ENCODE measurements around the gene RANBP3.

The RANBP3 gene

DNA sequence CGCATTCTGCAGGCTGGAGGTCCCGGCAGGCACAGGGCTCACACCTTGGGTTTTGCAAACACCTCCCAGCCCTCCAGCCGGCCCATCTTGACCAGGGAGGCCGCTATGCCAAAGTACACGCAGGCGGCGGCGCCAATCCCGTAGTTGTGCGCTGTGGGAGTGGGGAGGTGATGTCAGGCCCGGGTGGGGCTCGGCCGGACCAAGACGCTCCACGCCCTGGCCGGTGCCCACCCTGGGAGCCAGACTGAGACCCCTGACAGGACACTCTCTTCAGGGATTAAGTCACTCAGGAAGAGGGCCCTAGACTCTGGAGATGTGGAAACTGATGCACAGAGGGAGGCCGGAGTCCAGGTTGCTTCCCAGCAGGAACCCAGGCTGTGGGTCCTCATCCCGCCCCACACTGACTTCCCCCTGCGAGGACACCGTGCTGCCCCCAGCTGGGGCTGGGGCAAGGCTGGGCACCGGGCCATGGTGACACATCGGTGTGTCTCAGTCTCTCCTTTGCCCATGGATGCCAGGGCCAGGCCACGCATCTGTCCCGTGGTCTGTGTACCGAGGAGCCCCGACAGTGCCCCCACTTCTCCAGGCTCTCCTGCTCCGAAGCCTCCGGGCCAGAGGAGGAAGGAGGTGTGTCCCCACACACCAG is 83.1 kb downstream of the RANBP3 start:
- H3K4me3 Mint-ChIP-seq, result no peak overlapping the region
- no peaks in the 10 kb centered on the region for H3K4me1 Mint-ChIP-seq
- peaks cover 3% of the 10 kb centered on the region for H3K27me3 Mint-ChIP-seq (ENCODE audit: low read depth)
- H3K36me3 Mint-ChIP-seq (ENCODE audit: low read depth), result peaks cover 3% of the 10 kb centered on the region
- TF ChIP-seq, protein P1, sequence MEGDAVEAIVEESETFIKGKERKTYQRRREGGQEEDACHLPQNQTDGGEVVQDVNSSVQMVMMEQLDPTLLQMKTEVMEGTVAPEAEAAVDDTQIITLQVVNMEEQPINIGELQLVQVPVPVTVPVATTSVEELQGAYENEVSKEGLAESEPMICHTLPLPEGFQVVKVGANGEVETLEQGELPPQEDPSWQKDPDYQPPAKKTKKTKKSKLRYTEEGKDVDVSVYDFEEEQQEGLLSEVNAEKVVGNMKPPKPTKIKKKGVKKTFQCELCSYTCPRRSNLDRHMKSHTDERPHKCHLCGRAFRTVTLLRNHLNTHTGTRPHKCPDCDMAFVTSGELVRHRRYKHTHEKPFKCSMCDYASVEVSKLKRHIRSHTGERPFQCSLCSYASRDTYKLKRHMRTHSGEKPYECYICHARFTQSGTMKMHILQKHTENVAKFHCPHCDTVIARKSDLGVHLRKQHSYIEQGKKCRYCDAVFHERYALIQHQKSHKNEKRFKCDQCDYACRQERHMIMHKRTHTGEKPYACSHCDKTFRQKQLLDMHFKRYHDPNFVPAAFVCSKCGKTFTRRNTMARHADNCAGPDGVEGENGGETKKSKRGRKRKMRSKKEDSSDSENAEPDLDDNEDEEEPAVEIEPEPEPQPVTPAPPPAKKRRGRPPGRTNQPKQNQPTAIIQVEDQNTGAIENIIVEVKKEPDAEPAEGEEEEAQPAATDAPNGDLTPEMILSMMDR (IDR thresholded peaks at IDR 0.05; ENCODE audit: unreplicated experiment in 3 of 3), result no peak
- no peaks in the 10 kb centered on the region for H3K9me3 Mint-ChIP-seq
- no peak overlapping the region for H3K27ac Mint-ChIP-seq

DNA sequence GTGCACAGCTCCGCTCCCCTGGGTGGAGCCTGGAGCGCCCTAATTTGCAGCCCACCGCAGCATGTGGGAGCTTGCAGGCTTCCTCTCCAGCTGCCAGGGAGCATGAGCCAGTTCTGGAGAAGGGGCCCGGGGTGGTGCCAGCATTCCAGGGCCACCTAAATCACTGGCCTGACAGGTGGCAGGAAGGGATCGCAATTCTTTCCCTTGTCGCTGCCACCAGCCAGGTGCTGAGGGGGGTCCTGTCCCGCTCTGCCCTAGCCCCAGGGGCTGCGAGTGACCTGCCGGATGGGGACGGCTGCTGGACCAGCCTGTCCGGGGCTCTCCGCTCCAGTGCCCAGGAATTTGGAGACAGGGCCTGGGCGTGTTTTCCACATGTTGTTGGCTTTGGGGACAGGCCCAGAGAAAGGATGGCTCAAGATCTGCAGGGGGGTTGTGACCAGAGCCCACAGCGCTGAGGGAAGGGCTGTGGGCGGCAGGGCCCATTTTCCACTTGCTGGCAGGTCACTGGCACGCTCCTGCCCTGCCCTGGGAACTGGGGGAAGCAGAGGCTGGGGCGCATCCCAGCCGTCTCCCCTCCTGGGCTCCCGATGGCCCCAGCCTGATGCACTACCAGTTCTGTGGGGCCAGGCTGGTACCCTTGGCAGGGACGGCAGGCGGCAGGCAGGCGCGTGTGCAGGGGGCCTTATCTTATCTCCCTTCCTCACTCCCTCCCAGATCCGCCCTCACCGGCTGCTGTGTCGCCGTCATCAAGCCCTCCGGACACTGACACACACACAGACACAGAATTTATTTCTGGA is 83.8 kb downstream of the RANBP3 start:
- TF ChIP-seq, protein P1 (IDR thresholded peaks at IDR 0.05; ENCODE audit: unreplicated experiment in 3 of 3), result no peak
- Mint-ChIP-seq H3K36me3 (ENCODE audit: low read depth) (peaks cover 3% of the 10 kb centered on the region), H3K27me3 (ENCODE audit: low read depth) (peaks cover 3% of the 10 kb centered on the region), H3K9me3 (no peaks in the 10 kb centered on the region), H3K4me3 (no peak overlapping the region), H3K27ac (no peak overlapping the region), H3K4me1 (no peaks in the 10 kb centered on the region)

DNA sequence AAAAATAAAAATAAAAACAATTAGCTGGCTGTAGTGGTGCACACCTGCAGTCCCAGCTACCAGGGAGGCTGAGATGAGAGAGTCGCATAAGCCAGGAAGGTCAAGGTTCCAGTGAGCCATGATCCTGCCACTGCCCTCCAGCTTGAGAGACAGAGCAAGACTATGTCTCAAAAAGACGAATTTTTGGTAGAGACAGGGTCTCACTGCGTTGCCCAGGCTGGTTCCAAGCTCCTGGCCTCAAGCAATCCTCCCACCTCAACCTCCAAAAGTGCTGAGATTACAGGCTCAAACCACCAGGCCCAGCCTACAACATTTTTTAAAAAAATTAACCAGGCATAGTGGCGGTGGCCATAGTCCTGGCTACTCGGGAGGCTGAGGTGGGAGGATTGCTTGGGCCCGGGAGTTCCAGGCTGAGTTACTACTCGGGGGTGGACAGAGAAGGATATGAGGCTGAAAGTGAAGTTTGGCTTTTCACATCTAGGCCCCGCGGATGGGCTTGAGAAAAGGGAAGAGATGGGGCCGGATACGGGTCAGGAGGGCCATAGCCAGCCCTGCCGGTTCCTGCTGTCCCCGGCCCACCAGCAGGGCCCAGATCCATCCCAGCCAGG is 84.5 kb downstream of the RANBP3 start:
- Mint-ChIP-seq H3K27me3 (ENCODE audit: low read depth) (peaks cover 3% of the 10 kb centered on the region), H3K36me3 (ENCODE audit: low read depth) (peaks cover 3% of the 10 kb centered on the region), H3K4me3 (no peak overlapping the region), H3K9me3 (no peaks in the 10 kb centered on the region), H3K4me1 (no peaks in the 10 kb centered on the region), H3K27ac (peak overlapping the region in 1 of 3 experiments; percentile 22)
- TF ChIP-seq, protein P1 (IDR thresholded peaks at IDR 0.05; ENCODE audit: unreplicated experiment in 3 of 3), result no peak

DNA sequence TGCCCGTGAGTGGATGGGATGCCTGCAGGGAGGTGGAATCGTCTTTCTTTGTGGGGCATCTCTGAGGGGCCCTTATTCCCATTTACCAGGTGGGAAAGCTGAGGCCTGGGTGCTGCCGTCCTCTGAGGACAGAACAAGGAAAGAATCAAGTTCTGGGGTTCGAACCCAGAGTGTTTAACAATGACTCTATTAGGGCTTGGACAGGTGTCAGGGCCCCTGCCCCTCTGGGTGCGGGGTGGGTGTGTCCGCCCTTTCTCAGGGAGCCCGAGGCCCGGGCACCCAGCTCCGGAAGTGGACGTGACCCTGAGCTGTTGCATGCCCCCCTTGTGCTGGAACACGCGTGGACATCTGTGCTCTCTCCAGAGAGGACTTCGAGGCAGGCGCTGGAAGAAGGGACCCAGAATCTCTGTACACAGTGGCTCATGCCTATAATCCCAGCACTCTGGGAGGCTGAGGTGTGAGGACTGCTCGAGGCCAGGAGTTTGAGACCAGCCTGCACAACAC is 85.1 kb downstream of the RANBP3 start:
- H3K27ac Mint-ChIP-seq, result no peak overlapping the region
- peaks cover 3% of the 10 kb centered on the region for H3K36me3 Mint-ChIP-seq (ENCODE audit: low read depth)
- no peak overlapping the region for H3K4me3 Mint-ChIP-seq
- no peaks in the 10 kb centered on the region for H3K4me1 Mint-ChIP-seq
- H3K9me3 Mint-ChIP-seq, result no peaks in the 10 kb centered on the region
- TF ChIP-seq, protein P1 (IDR thresholded peaks at IDR 0.05; ENCODE audit: unreplicated experiment in 3 of 3), result peak in 1 of 3 experiments; percentile 24
- peaks cover 3% of the 10 kb centered on the region for H3K27me3 Mint-ChIP-seq (ENCODE audit: low read depth)

DNA sequence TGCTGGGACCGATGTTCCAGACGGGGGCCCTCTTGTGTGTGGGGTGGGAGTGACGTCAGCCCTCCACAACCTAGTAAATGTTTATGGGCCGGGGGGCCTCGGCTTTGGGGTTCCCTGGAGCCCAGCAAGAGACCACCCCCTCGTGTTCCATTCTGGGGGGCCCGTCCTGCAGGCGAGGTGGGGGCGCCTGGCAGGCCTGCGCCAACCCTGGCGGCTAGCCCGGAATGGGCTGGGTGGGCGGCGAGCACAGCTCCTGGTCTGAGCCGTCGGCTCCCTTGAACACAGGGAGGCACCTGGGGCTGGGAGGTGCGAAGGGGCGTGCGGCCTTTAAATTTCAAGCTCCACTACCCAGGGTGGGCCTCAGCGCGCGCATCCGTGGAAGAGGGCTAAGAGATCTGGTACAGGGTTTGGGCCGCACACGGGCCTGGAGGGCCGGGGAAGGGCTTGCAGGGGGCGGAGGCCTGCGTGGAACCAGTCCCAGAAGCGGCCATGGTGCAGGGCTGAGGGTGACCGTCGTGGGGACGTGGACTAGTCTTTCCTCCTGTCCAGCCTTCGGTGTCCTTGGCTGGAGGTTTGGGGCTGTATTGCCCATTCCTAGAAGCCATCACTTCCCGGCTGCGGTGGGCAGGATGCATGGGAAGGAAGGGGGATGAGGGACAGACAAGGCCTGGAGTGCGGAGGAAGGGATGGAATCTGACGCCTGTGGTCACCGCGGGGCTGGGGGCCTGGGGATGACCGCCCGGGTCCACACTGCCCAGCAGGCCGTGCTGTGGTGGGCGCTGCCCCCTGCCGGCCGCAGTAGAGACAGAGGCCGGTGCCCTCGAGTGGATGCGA is 85.8 kb downstream of the RANBP3 start:
- H3K4me3 Mint-ChIP-seq, result no peak overlapping the region
- peaks cover 3% of the 10 kb centered on the region for H3K27me3 Mint-ChIP-seq (ENCODE audit: low read depth)
- peaks cover 3% of the 10 kb centered on the region for H3K36me3 Mint-ChIP-seq (ENCODE audit: low read depth)
- TF ChIP-seq, protein P1 (IDR thresholded peaks at IDR 0.05; ENCODE audit: unreplicated experiment in 3 of 3), result peak; percentile 73 to 78 (median 78)
- no peaks in the 10 kb centered on the region for H3K9me3 Mint-ChIP-seq
- no peaks in the 10 kb centered on the region for H3K4me1 Mint-ChIP-seq
- H3K27ac Mint-ChIP-seq, result no peak overlapping the region

Measured in nephron (organoid).